Measurements from ENCODE around the gene IGFBP4. TPM values are rescaled to one million over a fixed set of nuclear protein-coding genes. Genes with fewer than 3 reads are reported as not detected.

IGFBP4 gene
- total and polyA plus RNA-seq, 2 of the 13 experiments (the other 11 are each of a cell fraction or from before 2014, with no cell fraction given), result 4.1 to 49.0 TPM

DNA sequence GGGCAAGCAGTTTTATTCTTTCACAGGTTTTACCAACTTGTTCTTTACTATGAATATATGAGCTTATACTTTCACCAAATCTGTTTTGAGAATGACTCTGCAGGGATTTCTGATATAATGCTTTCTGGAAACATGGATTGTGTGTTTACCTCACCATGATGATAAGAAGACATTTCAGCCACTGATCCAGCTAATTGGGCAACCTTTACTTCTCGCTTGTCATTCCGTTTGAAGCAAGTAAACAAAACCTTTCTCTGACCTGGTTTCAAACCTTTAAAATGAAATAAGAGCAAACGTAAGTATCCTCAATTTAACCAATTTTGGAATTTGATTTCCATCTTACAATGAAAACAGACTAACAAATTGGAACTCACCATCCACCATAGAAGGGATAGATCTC lies 39.2 kb upstream of the IGFBP4 start (continued):
- TF ChIP-seq, protein P1, sequence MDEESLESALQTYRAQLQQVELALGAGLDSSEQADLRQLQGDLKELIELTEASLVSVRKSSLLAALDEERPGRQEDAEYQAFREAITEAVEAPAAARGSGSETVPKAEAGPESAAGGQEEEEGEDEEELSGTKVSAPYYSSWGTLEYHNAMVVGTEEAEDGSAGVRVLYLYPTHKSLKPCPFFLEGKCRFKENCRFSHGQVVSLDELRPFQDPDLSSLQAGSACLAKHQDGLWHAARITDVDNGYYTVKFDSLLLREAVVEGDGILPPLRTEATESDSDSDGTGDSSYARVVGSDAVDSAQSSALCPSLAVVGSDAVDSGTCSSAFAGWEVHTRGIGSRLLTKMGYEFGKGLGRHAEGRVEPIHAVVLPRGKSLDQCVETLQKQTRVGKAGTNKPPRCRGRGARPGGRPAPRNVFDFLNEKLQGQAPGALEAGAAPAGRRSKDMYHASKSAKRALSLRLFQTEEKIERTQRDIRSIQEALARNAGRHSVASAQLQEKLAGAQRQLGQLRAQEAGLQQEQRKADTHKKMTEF (CRISPR knock-in tag; IDR thresholded peaks at IDR 0.05), result no peak
- TF ChIP-seq ZIK1 (CRISPR knock-in tag; IDR thresholded peaks at IDR 0.05; ENCODE audit: borderline replicate concordance, low read depth) (no peak), SMAD1 (CRISPR knock-in tag; IDR thresholded peaks at IDR 0.05; ENCODE audit: borderline replicate concordance, low read depth) (no peak), SMARCE1 (IDR thresholded peaks at IDR 0.05; ENCODE audit: borderline replicate concordance) (no peak), MEIS1 (CRISPR knock-in tag; IDR thresholded peaks at IDR 0.05; ENCODE audit: borderline replicate concordance) (no peak)
- TF ChIP-seq, protein P2, sequence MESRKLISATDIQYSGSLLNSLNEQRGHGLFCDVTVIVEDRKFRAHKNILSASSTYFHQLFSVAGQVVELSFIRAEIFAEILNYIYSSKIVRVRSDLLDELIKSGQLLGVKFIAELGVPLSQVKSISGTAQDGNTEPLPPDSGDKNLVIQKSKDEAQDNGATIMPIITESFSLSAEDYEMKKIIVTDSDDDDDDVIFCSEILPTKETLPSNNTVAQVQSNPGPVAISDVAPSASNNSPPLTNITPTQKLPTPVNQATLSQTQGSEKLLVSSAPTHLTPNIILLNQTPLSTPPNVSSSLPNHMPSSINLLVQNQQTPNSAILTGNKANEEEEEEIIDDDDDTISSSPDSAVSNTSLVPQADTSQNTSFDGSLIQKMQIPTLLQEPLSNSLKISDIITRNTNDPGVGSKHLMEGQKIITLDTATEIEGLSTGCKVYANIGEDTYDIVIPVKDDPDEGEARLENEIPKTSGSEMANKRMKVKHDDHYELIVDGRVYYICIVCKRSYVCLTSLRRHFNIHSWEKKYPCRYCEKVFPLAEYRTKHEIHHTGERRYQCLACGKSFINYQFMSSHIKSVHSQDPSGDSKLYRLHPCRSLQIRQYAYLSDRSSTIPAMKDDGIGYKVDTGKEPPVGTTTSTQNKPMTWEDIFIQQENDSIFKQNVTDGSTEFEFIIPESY (CRISPR knock-in tag; IDR thresholded peaks at IDR 0.05), result no peak
- TF ChIP-seq, protein P3, sequence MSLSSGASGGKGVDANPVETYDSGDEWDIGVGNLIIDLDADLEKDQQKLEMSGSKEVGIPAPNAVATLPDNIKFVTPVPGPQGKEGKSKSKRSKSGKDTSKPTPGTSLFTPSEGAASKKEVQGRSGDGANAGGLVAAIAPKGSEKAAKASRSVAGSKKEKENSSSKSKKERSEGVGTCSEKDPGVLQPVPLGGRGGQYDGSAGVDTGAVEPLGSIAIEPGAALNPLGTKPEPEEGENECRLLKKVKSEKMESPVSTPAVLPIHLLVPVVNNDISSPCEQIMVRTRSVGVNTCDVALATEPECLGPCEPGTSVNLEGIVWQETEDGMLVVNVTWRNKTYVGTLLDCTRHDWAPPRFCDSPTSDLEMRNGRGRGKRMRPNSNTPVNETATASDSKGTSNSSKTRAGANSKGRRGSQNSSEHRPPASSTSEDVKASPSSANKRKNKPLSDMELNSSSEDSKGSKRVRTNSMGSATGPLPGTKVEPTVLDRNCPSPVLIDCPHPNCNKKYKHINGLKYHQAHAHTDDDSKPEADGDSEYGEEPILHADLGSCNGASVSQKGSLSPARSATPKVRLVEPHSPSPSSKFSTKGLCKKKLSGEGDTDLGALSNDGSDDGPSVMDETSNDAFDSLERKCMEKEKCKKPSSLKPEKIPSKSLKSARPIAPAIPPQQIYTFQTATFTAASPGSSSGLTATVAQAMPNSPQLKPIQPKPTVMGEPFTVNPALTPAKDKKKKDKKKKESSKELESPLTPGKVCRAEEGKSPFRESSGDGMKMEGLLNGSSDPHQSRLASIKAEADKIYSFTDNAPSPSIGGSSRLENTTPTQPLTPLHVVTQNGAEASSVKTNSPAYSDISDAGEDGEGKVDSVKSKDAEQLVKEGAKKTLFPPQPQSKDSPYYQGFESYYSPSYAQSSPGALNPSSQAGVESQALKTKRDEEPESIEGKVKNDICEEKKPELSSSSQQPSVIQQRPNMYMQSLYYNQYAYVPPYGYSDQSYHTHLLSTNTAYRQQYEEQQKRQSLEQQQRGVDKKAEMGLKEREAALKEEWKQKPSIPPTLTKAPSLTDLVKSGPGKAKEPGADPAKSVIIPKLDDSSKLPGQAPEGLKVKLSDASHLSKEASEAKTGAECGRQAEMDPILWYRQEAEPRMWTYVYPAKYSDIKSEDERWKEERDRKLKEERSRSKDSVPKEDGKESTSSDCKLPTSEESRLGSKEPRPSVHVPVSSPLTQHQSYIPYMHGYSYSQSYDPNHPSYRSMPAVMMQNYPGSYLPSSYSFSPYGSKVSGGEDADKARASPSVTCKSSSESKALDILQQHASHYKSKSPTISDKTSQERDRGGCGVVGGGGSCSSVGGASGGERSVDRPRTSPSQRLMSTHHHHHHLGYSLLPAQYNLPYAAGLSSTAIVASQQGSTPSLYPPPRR (CRISPR knock-in tag; IDR thresholded peaks at IDR 0.05; ENCODE audit: borderline replicate concordance), result no peak

All from HepG2 (cell line).